Hepatic stellate cell (primary cell): Measurements from ENCODE around the gene BMPR1B.
A peak's percentile ranks its signal among the peaks of the same experiment; 100 is the strongest.
"Not testable (repeated sequence)": the region's sequence is repeated elsewhere in the genome, so short reads cannot be mapped to it uniquely, and the experiment has no call there.

Experiments
- DNase-seq: peaks from one replicate; pipeline ENCODE4 v3.0.0; 2011; ENCODE audit warnings: low spot score

BMPR1B gene

DNA sequence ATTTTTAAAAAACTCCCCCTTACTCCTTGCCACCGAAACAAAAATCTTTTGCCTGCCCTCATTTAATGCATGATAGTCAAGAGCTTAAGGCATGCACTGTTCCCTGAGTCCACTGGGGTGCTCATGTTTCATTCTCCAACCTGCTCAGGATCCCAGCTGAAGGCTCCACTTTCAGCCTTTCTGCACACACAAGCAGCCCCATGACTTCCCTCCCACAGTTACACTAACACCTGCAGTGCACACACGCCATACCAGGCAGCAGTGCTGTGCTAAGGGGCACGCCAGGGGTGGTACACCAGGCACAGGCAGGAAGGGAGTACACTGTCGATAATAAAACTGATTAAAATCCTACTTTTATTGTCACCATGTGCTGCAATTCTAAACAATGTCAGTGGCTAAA is 385.2 kb downstream of the BMPR1B start:
- DNase-seq: no peak

DNA sequence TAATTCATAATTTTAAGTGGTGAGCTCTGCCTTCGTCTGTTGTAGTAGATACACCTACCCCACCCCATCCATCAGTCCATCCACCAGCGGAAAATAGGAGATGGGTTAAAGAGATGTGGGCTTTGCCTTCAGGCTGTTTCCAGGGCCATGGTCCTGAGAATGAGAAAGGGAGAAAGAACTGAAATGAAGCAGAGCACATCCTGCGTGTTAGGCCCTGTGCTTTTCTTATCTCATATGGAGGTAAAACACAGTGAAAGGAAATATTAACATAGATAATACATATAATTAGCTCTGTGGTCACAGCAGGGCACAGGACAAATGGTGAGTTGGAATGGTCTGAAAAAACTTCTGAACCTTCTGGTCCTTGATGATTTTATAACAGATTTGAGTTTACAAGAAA is 393.5 kb downstream of the BMPR1B start:
- DNase-seq: no peak

DNA sequence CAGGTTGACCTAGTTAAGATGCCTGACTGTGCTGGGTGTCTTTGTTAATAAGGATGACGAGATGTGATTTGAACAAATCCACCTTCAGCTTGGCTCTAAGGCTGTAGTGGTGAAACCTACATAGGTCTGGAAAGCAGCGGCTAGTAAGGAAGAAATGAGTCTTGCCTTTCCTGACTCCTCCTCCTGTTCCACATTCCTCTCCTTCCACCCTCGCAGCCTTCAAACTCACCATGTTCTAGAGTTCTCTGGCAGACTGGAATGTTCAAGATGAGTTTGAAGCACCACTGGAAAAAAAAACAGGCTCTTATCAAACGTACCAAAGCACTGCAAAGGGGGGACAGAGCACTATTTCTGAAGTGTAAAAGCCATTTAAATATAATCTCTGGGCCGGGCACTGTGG is 395.4 kb downstream of the BMPR1B start:
- DNase-seq: no peak

DNA sequence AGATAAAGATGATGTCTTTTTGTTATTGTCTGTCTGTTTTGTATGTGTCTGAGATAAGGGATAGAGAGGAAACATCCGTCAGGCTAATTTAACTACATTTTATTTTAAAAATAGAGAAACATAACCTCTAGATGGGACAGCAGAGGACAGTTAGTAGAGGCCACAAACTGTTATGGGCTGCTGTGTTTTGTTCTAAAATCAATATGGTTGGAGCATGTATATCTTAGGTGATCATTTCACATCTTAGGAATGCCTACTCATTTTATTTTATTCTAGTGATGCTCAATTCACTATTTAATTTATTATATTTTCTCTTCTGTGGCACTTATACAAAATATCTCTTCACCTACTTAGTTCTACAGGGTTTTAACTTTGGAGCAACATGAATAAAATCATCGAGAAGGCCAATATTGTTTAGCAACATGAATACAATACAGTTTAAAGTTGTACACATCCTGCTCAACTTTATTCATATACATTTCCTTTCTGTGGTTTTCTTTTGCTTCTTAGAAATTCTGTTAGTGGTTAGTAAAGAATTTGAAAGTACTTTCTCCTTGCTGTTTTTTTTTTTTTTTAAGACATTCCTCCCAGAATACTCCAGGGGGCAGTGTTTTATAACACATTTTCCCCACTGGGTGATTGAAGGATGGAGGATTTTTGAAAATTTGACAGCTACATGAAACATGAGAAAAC is 398.1 kb downstream of the BMPR1B start:
- DNase-seq: peak; percentile 29

DNA sequence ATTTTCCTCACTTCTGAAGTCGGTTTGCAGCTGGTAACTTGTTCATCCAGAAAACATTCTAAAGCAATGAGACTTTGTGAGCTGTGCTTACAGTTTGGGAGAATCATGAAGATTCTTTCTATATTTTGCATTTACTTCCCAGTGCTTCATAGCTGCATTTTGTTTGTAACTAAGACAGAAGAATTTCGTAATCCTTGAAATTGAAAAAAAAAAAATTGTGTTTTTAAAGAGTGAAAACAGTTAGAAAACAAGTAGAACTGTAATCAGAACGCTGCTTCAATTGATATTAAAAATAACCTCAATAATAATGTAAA is 398.7 kb downstream of the BMPR1B start:
- DNase-seq: no peak

DNA sequence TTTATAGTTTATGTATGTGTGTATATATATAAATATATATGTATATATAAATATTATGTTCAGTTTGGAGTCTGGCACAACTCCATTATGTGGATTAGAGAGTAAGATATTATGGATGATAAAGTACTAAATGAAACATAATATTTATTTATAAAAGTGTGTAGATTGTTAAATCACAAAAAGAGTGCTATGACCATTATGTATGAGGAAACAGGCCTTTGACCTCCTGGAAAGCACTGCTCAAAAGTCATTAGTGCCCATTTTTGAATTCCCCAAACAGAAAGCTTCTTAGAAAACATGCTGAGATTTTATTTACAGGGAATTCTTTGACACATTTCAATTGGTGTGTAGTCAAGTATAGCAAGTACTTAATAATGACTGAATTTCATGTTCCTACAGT is 399.8 kb downstream of the BMPR1B start:
- DNase-seq: no peak

DNA sequence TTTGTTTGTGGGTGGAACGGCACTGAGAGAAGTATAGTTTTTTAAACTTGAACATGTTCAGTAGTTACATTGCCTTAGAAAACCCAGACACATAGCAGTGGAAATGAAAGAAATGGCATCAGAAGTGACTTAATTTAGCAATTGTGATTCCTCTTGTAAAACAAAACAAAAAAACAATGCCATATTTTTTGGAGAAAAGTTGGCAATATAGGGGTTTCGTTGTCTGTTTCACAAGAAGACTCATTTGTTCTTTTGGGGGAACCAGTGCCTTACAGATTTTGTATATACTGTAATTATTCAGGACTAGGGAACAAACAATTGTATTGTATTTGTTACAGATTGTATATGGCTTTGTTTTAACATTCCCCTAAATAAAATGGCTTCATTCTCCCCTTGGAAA is 400.3 kb downstream of the BMPR1B start:
- no peak for DNase-seq

DNA sequence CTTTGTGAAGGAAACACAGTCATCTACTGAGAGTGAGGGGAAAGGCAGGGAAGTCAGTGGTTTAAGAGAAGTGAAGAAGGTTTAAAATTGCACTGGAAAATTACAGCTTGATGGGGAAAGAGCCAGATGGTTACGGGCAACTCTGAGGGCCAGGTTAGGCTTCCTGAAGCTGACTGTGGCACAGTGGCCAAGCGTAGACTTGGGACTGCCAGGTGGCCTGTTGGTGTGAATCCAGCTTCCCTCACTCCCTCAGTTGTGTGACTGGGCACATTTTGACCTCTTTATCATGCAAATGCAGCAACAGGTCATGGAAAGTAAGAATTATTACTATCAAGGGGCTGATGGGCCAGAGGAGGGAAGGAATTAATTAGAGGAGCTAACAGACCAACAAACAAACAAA is 400.9 kb downstream of the BMPR1B start:
- no peak for DNase-seq

DNA sequence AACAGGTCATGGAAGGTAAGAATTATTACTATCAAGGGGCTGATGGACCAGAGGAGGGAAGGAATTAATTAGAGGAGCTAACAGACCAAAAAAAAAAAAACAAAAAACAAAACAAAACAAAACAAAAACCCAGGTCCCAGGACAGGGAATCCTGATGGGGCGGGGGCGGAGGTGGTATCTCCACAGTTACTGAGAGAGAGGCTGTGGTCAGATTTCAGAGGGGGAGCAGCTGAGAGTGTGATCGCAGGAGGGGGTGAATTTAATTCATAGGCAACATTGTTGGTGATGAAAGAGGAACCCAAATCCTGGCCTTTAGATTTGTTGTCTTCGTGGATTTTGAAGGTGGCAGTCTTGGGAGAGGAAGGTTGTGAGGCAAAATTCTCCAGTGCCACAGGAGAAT is 401.6 kb downstream of the BMPR1B start:
- DNase-seq: no peak

DNA sequence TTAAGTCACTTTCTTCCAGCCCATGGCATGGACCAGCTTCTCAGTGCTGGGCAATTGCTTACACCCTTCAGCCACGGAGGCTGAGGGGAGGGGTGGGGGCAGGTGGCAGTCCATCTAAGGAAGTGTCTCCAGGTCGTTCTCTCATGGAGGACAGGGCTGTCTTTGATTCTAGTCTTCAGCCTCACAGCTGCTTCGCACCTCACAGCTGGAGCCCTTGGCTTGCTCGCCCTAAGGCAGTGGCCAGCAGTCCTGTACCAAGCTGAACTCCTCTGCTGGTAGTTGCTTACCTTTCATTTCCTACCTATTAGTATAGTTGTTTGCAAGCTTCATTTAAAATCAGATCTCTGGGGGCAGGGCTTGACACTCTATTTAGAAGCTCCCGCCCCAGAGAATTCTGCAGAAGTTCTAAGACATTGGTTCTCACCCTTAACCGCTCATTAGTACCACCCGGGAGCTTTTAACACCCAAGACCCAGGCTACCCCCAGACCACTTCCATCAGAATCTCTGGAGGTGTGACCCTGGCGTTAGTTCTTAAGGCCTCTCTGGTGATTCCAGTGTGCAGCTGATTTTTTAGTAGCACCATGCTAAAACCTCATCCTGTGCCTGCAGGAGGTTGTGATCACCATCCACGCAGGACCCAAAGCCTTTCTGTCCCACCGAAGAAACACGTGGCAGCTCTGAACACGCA is 404.2 kb downstream of the BMPR1B start:
- no peak for DNase-seq

DNA sequence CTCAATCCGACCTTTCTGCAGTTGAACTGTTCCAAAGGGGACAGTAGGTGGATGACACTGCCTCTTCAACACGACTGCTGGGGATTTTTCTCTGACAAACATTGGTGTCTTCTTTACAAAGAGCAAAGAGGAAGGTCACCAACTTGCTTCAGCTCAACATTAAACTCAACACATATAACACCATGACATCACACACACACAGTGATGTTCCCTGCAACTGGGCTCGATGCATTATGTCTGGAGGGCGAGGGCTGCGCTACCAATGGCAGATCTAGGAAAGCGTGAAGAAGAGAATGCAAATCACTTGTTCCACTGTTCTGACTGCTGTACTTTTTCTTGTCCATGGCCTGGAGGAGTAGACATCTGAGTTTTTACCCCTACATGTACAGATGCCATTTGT is 405.1 kb downstream of the BMPR1B start:
- no peak for DNase-seq

DNA sequence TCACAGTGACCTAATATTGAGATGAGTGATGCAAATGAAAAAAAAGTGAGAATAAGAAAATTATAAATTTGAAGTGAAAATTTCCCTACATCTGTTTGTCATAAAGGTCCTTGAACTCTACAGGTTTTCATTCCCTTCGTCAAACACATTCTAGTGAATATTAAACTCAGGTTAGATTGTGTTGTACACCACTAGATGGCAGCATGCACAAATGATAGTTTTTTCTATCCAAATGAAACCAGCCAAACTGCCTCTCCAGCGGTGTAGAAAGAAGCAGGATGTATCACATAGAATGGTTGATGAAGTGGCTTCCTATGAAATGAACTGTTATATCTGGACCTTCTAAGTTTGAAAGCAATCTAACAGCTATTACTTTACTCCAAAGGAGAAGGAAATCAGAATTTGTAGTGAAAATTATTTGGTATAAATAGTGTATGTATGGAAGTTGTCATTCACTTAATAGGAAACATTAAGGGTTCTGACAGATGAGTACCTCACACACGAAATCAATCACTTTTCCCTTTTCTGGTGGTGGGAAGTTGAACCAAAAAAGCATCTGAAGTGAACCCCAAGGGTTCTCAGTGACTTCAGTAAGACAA is 408.3 kb downstream of the BMPR1B start:
- DNase-seq: peak; percentile 34

DNA sequence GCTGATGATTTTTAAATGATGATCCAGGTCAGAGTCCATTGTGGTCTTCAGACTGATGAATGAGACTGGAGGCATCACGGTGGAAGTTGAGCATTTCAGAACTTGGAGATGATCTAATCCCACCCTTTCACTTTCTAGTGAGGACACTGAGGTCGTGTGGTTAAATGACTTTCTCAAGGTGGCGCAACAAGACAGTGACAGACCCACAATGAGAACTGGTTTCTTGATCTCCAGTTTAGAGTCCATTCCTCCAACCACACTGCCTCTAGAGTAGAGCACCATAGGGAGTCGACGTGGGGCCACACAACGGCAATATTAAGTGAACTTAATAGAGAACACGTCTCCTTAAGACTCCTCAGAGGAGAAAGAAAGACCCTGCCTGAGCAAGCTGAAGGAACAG is 410.1 kb downstream of the BMPR1B start:
- no peak for DNase-seq

DNA sequence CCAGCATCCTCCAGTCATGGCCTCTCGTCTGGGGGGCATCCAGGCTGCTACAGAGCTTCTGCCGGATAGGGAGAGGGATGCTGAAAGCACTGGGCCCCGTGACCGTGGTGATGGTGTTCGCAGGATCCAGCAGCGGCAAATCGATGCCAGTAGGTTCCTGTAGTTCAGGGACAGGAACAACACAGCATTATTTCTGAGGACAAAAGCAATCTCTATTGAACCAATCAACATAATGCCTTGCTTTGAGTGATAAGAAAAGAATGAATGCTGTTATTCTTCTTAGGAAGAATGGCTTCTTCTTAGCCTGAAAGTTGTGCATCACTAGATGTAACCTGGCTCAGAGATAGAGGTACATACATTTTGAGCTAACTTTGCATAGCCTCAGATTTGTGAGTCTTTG is 412.4 kb downstream of the BMPR1B start:
- no peak for DNase-seq

DNA sequence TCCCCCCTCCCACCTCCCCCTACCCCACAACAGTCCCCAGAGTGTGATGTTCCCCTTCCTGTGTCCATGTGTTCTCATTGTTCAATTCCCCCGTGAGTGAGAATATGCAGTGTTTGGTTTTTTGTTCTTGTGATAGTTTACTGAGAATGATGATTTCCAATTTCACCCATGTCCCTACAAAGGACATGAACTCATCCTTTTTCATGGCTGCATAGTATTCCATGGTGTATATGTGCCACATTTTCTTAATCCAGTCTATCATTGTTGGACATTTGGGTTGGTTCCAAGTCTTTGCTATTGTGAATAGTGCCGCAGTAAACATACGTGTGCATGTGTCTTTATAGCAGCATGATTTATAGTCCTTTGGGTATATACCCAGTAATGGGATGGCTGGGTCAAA is 413.6 kb downstream of the BMPR1B start:
- DNase-seq: not testable (repeated sequence)

DNA sequence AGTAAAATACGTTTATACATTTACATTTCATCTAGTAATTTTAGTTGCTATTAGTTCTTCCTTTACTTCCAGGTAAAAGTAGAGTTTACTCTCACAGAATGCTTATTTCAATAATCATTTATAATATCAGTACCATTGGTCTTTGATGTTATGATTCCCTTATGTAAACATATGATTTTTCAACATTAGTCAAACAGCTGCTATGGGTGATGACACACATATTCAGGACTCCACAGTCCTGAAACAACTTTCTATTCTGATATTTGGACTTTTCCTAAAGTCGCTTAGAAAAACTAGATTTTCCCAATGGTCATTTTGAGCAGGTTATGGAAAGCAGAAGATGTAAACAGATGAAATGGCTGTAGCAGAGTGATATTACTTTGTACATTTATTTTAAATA is 421.2 kb downstream of the BMPR1B start:
- peak; percentile 22 for DNase-seq

DNA sequence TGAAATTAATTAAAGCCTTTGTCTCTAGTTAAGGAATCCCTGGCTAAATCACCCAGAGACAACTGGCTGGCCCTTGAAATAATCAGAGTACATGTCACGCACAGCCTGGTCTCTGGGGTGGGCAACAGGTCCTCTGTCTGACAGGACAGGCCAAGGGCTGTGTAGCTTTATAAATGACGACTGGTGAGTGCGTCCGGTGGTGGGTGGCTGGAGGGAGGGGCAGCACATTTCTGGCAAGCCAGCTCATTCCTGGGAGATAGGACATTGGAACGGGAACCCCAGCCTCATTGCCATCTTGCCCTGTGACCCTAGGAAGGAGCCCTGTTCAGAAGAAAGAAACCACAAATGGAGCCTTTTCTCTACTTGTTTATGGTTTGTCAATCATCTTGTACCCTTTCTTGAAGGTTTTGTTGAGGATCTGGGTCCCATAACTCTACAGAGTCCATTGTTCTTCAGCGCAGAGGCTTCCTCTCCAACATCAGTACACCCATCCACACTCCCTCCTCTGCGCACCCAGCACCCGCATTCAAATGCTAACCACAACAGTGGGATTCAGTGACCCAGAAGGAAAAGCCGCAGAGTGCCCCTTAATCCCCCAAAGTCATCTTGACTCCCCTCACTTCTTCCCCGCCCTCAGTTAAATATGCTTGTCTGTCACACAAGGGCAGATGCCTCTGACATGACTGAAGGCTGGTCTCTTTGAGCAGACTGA is 422.9 kb downstream of the BMPR1B start:
- DNase-seq: no peak

DNA sequence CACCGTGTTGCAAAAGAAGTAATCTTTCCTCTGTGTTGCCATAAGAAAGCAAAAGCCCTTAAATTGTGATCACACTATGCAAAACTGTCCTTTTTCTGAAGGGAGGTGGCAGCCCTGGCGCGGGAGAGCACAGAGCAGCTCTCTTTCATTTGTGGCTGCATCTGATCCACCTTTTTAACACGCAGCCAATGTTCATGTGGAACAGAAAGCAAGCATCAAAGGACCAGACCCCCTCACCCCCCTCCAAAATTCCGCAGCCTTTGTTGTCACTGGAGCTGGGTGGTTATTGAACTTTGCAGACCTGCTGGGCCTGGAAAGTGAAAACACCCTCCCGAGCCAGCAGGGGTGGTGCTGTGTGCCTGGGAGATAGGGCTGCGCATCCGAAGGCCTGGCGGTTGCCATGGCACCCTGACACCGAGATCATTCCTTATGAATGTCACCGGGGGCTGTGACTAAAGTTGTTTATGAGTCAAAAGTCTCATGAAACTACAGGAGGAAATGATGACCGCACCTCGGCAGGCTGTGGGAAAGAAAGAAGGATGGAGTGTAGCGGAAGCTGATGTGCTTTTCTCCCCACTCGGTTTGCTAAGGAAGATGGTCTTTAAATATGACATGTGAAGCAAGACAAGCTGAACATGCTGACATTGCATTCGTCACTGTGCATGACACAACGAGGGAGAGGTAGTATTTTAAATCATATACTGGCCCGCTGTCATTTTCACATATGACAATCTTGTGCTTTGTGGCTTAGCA is 423.7 kb downstream of the BMPR1B start:
- DNase-seq: peak; percentile 42

DNA sequence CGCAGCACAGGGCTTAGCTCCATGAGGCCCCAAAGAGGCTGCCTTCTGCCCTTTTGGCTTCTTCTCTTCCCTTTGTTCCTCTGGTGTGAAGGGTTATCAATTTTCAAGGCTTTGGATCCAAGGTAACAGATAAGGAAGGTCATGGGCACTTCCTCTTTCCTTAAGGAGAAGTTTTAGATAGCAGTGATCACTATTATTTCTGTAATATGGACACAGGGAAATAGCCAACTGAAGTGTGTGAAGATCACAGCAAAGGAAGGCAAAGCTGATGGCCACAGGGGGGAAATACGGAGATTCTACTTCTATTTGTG is 424.2 kb downstream of the BMPR1B start:
- no peak for DNase-seq

DNA sequence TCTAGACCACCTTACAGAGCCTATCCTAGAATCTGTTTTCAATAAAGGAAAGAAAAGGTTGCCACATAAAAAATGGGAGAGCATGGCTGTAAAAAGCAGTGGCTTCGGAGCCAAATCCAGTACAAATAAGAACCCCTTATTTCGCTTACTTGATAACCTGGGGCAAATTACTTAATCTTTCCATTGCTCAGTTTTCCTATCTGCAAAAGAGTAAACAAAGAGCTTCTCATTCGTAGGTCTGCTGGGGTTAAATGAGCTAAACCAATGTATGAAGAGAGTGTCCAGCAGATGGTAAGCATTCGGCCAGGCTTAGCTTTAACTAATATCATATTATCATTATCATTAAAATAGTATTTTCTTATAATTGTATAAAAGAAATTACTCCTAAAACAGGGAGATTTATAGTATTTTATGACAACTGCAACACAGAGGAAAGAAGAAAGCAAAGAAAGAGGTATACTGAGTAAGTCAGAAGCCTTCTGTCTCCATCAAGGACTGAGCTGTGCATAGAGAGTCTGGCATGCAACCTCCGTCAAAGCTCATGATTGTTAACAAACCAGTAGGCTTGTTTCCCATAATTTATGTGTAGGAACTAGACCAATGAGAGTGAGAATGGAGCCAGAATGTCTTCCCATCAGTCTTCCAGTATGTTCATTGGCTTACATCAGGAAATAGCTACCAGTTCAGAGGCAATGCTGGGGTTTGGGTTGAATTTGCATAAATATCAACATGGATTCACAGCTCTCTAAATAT is 426.1 kb downstream of the BMPR1B start:
- DNase-seq: no peak

DNA sequence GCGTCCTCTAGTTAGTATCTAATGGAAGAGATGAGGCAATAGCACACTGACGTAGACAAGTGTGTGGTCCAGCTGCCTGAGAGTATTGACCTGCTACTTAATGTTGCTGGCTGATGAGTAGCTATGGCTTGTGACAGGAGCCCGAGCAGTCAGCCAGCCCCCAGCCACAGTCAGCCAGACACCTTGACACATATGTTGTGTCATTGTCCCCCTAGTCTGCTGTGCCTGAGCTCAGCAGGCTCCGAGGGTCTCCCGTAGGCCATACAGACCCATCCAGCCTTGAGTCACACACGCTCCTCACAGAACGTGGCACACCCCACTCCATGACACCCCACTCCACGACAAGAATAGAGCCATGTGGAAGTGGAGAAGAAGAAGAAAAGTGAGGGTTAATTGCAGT is 428.9 kb downstream of the BMPR1B start:
- no peak for DNase-seq
